Ovary (tissue), 9 donors: ENCODE data around the gene CEMIP. TPM values are rescaled to one million over a fixed set of nuclear protein-coding genes. Genes with fewer than 3 reads are reported as not detected.

Source experiments
- DNase-seq, 5 donors: peaks; one replicate each; pipeline ENCODE4 v3.0.0-alpha.2; 2019 to 2020
- H3K27ac ChIP-seq, 2 donors: fragments of 200-600 bp; one replicate each; pipeline versions ENCODE4 v1.5.1 to v1.8.0; 2019 to 2022
- H3K27me3 ChIP-seq: fragments of 200-600 bp; one replicate; pipeline ENCODE4 v1.8.0; 2022
- H3K36me3 ChIP-seq: fragments of 200-600 bp; sonication (generic); one replicate; pipeline ENCODE4 v1.5.1; 2019
- H3K4me1 ChIP-seq: one replicate; pipeline ENCODE4 v1.8.1; 2013; ENCODE audit warnings: mild to moderate bottlenecking, moderate library complexity; ENCODE audit not compliant: insufficient read depth
- H3K4me3 ChIP-seq: fragments of 200-600 bp; sonication (generic); one replicate; pipeline ENCODE4 v1.5.1; 2017
- H3K9me3 ChIP-seq, 2 donors: fragments of 200-600 bp in 1 of 2; sonication (generic) in 1 of 2; one replicate each; pipeline versions ENCODE4 v1.5.1 to v1.8.1; 2013 to 2019; ENCODE audit warnings: mild to moderate bottlenecking in 1 of 2, moderate library complexity in 1 of 2
- EP300 ChIP-seq: sonication (generic); formaldehyde crosslinking; IDR thresholded peaks from one replicate; pipeline ENCODE4 v1.6.1; 2017; ENCODE audit warnings: antibody characterized with exemption
- POLR2A ChIP-seq: fragments of 450-650 bp; IDR thresholded peaks from one replicate; pipeline ENCODE4 v1.6.1; 2017; ENCODE audit warnings: antibody characterized with exemption, mild to moderate bottlenecking, moderate library complexity
- WGBS, 3 donors: extraction: QIAGEN DNeasy Blood & Tissue Kit in 1 of 3; methylation state at CpG; one replicate each; pipeline versions ENCODE4 v1.1.5 to v1.1.7; 2013 to 2017; 5-methylcytosine and 5-hydroxymethylcytosine counted together
- intact Hi-C, 4 donors: fragments of 100-400 bp; cut with DNase I; formaldehyde crosslinking; loops; one replicate each; pipeline versions ENCODE4 v1.11.0 to v1.15.1; 2022 to 2023
- polyA plus RNA-seq, 2 donors: library from polyadenylated mRNA; stranded (reverse); fragments of 200-250 nt in 1 of 2; fragments of 350-450 nt in 1 of 2; fragmentation: Illumina TruSeq in 1 of 2; extraction: RNeasy Lipid Tissue Mini Kit (QIAGEN cat#74804) in 1 of 2; gene quantifications; one replicate each; pipeline ENCODE4 v1.2.3, GENCODE V29; 2013 to 2014
- total RNA-seq, 7 donors: library from RNA; depleted of rRNA in 2 of 7; stranded (reverse); fragments of >200 nt in 2 of 7; fragmentation: NEBNext Ultra II Directional in 3 of 7; extraction: Animal tissue kit (Norgen Biotek cat#: 25700) in 3 of 7; gene quantifications; one replicate each; pipeline versions ENCODE4 v1.1.0 to v1.2.4, GENCODE V29; 2016 to 2023
- TF ChIP-seq, protein P1 (sequence below), 3 donors: fragments of 450-650 bp in 2 of 3; fragments of 200-600 bp in 1 of 3; IDR thresholded peaks; one replicate each; pipeline versions ENCODE4 v1.5.1 to v1.8.0; 2016 to 2022; ENCODE audit warnings: antibody characterized with exemption in 3 of 3, mild to moderate bottlenecking in 1 of 3
- donor health status: DM: no; HTN: no; CAD: no; lungs with moderate emphysema.
- donor health status: DM: no; HTN: no; CAD: no.
- donor health status: Bipolar disorder and iron deficiency.
- donor health status: DM: yes; HTN: yes; CAD: no.
- donor health status: DM: no; HTN: no; CAD: no.
- donor health status: DM: yes; HTN: yes; CAD: no.

Gene CEMIP
- total and polyA plus RNA-seq, 9 donors, result 2.2 to 12.3 (median 4.7) TPM

DNA sequence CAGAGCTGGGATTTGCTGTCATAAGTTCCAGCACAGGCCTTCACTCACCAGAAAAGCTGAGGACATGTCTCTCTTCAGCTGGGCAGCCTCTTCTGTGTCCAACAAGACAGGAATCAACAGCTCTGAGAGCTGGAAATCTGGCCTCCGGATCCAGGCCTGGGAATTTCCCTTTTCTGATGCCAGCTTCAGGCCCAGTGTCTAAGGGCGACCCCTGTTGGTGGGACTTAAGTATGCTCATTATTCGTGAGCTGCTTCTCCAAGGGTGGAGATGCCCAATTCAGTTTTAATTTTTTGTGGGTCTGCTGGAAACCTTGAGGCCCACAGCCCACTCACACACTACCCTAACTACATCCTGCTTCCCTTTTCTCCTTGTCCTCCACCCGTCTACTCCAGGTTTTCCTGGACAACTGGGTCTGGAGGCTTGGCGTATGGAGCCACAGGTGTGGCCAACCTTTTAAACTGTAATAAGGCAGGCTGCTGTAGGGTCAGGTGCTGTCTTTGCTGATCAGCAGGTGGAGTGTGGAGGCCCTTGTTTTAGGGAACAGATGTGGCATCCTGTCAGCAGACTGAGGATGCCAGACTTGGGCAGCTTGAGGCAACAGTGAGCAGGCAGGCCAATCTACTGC is 2.6 kb upstream of the CEMIP start:
- peaks cover 15% of the 10 kb centered on the region for H3K4me1 ChIP-seq
- WGBS, 3 donors, result 32 to 35% (median 32%) methylated on average over 5 of the region's 5 CpGs
- no peaks in the 10 kb centered on the region for H3K36me3 ChIP-seq
- peak; percentile 62 to 69 (median 65) for DNase-seq
- no peak for TF ChIP-seq EP300
- TF ChIP-seq, protein P1, sequence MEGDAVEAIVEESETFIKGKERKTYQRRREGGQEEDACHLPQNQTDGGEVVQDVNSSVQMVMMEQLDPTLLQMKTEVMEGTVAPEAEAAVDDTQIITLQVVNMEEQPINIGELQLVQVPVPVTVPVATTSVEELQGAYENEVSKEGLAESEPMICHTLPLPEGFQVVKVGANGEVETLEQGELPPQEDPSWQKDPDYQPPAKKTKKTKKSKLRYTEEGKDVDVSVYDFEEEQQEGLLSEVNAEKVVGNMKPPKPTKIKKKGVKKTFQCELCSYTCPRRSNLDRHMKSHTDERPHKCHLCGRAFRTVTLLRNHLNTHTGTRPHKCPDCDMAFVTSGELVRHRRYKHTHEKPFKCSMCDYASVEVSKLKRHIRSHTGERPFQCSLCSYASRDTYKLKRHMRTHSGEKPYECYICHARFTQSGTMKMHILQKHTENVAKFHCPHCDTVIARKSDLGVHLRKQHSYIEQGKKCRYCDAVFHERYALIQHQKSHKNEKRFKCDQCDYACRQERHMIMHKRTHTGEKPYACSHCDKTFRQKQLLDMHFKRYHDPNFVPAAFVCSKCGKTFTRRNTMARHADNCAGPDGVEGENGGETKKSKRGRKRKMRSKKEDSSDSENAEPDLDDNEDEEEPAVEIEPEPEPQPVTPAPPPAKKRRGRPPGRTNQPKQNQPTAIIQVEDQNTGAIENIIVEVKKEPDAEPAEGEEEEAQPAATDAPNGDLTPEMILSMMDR (IDR thresholded peaks at IDR 0.05), result peak; percentile 54 to 59 (median 56)
- no peak overlapping the region for H3K4me3 ChIP-seq
- intact Hi-C loops, result loop anchor here (5.0 to 10.0 kb wide), 6 partner anchors 191 to 488 kb away; no protein-coding TSS in a partner anchor
- no peaks in the 10 kb centered on the region for H3K27me3 ChIP-seq
- no peaks in the 10 kb centered on the region for H3K9me3 ChIP-seq
- no peak overlapping the region for H3K27ac ChIP-seq

DNA sequence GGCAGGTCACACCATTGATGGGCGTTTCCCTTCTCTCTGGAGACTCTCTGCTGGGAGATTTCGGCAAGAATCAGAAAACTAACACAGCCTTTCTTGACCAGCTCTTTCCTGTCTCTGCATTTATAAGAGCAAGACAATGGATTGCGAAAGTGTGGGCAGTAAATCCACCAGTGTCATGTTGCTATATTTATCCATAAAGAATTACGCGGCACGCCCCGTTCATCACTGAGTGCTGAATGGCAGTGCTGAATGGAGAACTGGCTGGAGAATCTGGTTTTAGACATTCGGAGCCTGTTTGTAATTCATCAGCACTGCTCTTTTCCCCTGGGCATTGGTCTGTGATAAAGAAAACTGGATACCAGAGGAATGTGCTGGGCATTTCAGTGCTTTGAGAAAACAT is 2.0 kb upstream of the CEMIP start:
- H3K9me3 ChIP-seq, result no peaks in the 10 kb centered on the region
- intact Hi-C loops, result loop anchor here (5.0 to 10.0 kb wide), 6 partner anchors 190 to 488 kb away; no protein-coding TSS in a partner anchor
- H3K27me3 ChIP-seq, result no peaks in the 10 kb centered on the region
- 61 to 70% (median 68%) methylated on average over 8 of the region's 8 CpGs for WGBS, 3 donors
- peaks cover 15% of the 10 kb centered on the region for H3K4me1 ChIP-seq
- TF ChIP-seq, protein P1 (IDR thresholded peaks at IDR 0.05), result no peak
- no peak for TF ChIP-seq EP300
- no peak for TF ChIP-seq POLR2A
- no peak for DNase-seq
- H3K36me3 ChIP-seq, result no peaks in the 10 kb centered on the region
- no peak overlapping the region for H3K27ac ChIP-seq
- no peak overlapping the region for H3K4me3 ChIP-seq

DNA sequence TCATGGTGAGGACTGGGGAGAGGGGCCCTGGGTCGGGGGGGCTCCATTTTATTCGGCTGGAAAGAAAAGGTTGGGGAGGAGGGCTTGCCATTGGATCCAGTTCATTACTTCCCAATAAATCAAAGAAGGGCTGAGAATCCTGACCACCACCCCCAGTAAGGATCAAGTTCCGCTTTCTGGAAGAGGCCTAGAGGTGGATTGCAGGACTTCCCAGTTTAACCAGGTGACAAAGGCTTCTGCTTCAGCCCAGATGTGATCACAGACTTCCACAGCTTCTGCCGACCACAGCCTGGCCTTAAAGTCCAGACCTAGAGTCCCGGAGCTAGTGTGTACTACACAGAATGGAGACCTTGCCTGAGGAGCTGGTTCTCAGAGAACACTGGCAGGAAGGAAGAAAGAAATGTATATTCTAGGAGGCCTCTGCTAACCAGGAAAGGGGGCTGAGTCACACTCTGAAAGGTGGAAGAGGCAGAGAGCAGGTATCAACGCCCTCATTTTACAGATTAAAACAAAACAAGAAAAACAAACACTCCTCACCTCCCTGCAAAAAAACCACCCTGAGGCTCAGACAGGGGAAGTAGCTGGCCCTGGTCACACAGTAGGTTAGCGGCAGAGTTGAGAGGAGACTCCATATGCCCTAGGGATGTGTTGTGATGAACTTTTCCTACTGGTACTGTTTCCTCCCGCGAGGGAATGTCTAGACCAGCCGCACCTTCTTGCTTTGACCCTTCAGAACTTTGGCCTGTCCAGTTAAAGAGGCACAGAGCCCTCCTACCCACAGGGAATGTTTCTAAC is 1.1 kb upstream of the CEMIP start:
- intact Hi-C loops, result loop anchor here (2.0 to 10.0 kb wide), 7 partner anchors 189 to 487 kb away; no protein-coding TSS in a partner anchor
- no peak overlapping the region for H3K4me3 ChIP-seq
- H3K27me3 ChIP-seq, result no peaks in the 10 kb centered on the region
- no peak overlapping the region for H3K27ac ChIP-seq
- peaks cover 15% of the 10 kb centered on the region for H3K4me1 ChIP-seq
- no peak for TF ChIP-seq POLR2A
- TF ChIP-seq, protein P1 (IDR thresholded peaks at IDR 0.05), result no peak
- TF ChIP-seq EP300, result no peak
- WGBS, 3 donors, result 82 to 86% (median 85%) methylated on average over 10 of the region's 10 CpGs
- no peaks in the 10 kb centered on the region for H3K36me3 ChIP-seq
- no peaks in the 10 kb centered on the region for H3K9me3 ChIP-seq
- DNase-seq, result no peak

DNA sequence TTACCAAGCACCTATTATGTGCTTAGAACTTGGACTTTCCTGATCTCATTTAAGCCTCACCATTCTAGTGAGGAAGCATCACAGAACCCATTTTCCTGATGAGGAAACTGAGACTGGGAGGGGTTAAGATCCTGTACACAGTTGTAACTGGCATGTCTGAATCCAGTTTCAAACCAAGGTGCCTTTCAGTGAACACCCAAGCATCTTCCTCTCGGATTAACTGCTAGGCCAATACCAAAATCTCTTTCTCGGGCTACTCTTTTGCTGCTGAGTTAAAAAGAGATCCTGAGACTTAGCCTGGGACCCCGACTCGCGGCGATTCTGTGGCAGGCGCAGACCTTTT is 578 bp upstream of the CEMIP start:
- no peak for TF ChIP-seq EP300
- no peak for TF ChIP-seq POLR2A
- TF ChIP-seq, protein P1 (IDR thresholded peaks at IDR 0.05), result no peak
- intact Hi-C loops, result loop anchor here (2.0 to 10.0 kb wide), 7 partner anchors 189 to 486 kb away; no protein-coding TSS in a partner anchor
- Histone ChIP-seq H3K27me3 (no peaks in the 10 kb centered on the region), H3K36me3 (no peaks in the 10 kb centered on the region), H3K4me3 (peak overlapping the region; percentile 41), H3K27ac (no peak overlapping the region), H3K4me1 (peaks cover 15% of the 10 kb centered on the region), H3K9me3 (no peaks in the 10 kb centered on the region)
- 18 to 21% (median 20%) methylated on average over 7 of the region's 7 CpGs for WGBS, 3 donors
- DNase-seq, result no peak
